IPS DF 4.7 (cell line): ENCODE data around the gene UCN2.
"Not testable (repeated sequence)": the region's sequence is repeated elsewhere in the genome, so short reads cannot be mapped to it uniquely, and the experiment has no call there.

Experiments
- DNase-seq: peaks from one replicate; pipeline ENCODE4 v3.0.0-alpha.2; 2013; ENCODE audit warnings: low spot score; ENCODE audit errors: extremely low read depth

Gene UCN2

GRCh38 chr3:48538451-48538850 lies 25.1 kb downstream of the UCN2 start:
- DNase-seq = no peak

- no peak for DNase-seq
Observed at GRCh38 chr3:48536785-48537184, 26.8 kb downstream of the UCN2 start.

- DNase-seq = no peak
Observed at GRCh38 chr3:48536116-48536515, 27.5 kb downstream of the UCN2 start.

- DNase-seq = no peak
Observed at GRCh38 chr3:48535578-48535977, 28.0 kb downstream of the UCN2 start.

- no peak for DNase-seq
Observed at GRCh38 chr3:48532977-48533337, 30.6 kb downstream of the UCN2 start.

- no peak for DNase-seq
Observed at GRCh38 chr3:48532271-48532976, 31.2 kb downstream of the UCN2 start.

GRCh38 chr3:48530701-48531100 lies 32.9 kb downstream of the UCN2 start:
- DNase-seq = not testable (repeated sequence)

GRCh38 chr3:48528754-48529153 lies 34.8 kb downstream of the UCN2 start:
- no peak for DNase-seq

GRCh38 chr3:48528048-48528447 lies 35.5 kb downstream of the UCN2 start:
- no peak for DNase-seq

GRCh38 chr3:48524970-48525369 lies 38.6 kb downstream of the UCN2 start:
- no peak for DNase-seq

- DNase-seq = no peak
Observed at GRCh38 chr3:48521635-48522034, 41.9 kb downstream of the UCN2 start.

GRCh38 chr3:48519277-48519643 lies 44.3 kb downstream of the UCN2 start:
- no peak for DNase-seq

GRCh38 chr3:48518638-48519276 lies 44.8 kb downstream of the UCN2 start:
- no peak for DNase-seq

- DNase-seq = no peak
Observed at GRCh38 chr3:48518069-48518468, 45.5 kb downstream of the UCN2 start.

- DNase-seq = no peak
Observed at GRCh38 chr3:48516571-48516970, 47.0 kb downstream of the UCN2 start.

- no peak for DNase-seq
Observed at GRCh38 chr3:48514431-48515227, 49.0 kb downstream of the UCN2 start.
